T-helper 2 cell (primary cell): Measurements from ENCODE around the gene IL17RE.

Experiments used
- DNase-seq, 5 experiments: peaks; one replicate each; pipeline versions ENCODE4 v3.0.0 to v3.0.0-alpha.2; 2012 to 2022

The IL17RE gene

GRCh38 chr3:9903904-9904303 lies 1.3 kb downstream of the IL17RE start:
- DNase-seq, result no peak

- DNase-seq, result no peak
These were observed 3.8 kb downstream of the IL17RE start for GRCh38 chr3:9906480-9906879.

GRCh38 chr3:9908286-9908685 lies 5.6 kb downstream of the IL17RE start:
- DNase-seq, result no peak

GRCh38 chr3:9909221-9910013 lies 6.8 kb downstream of the IL17RE start:
- peak in 1 of 5 experiments; percentile 26 for DNase-seq

GRCh38 chr3:9911863-9912262 lies 9.2 kb downstream of the IL17RE start:
- DNase-seq, result no peak

- DNase-seq, result peak in 1 of 5 experiments; percentile 85
These were observed 9.8 kb downstream of the IL17RE start for GRCh38 chr3:9912294-9912935.

- DNase-seq, result no peak
These were observed 11.0 kb downstream of the IL17RE start for GRCh38 chr3:9913601-9914000.

- DNase-seq, result no peak
These were observed 11.4 kb downstream of the IL17RE start for GRCh38 chr3:9914011-9914410.

GRCh38 chr3:9914559-9915253 lies 12.1 kb downstream of the IL17RE start:
- no peak for DNase-seq

GRCh38 chr3:9915254-9916141 lies 12.8 kb downstream of the IL17RE start:
- DNase-seq, result peak in 2 of 5 experiments; percentile 19 to 37

- no peak for DNase-seq
These were observed 13.7 kb downstream of the IL17RE start for GRCh38 chr3:9916346-9916733.

GRCh38 chr3:9916734-9917680 lies 14.4 kb downstream of the IL17RE start, which contains the start of gene IL17RC:
Gene IL17RC (plus strand): TSS chr3:9917098. CDS start chr3:9917316, 218 bp downstream.
- no peak for DNase-seq

- no peak for DNase-seq
These were observed 15.2 kb downstream of the IL17RE start for GRCh38 chr3:9917820-9918219.

GRCh38 chr3:9918261-9919038 lies 15.8 kb downstream of the IL17RE start:
- DNase-seq, result no peak

- DNase-seq, result no peak
These were observed 25.5 kb downstream of the IL17RE start for GRCh38 chr3:9928158-9928557.

- DNase-seq, result peak in 1 of 5 experiments; percentile 49
These were observed 28.3 kb downstream of the IL17RE start for GRCh38 chr3:9930804-9931418.

- DNase-seq, result no peak
These were observed 29.8 kb downstream of the IL17RE start for GRCh38 chr3:9932535-9932842.

- peak; percentile 74 to 89 (median 82) for DNase-seq
These were observed 30.4 kb downstream of the IL17RE start for GRCh38 chr3:9932843-9933560.

GRCh38 chr3:9933561-9934234 lies 31.1 kb downstream of the IL17RE start, which contains the start of gene CRELD1:
Gene CRELD1 (plus strand): TSS chr3:9933834. CDS start chr3:9934439, 605 bp downstream.
- peak; percentile 93 to 98 (median 96) for DNase-seq
